GM18498 (cell line): Measurements from ENCODE around the gene SYN1.

ENCODE experiments used
- ATAC-seq: cut with Tn5 transposase; IDR thresholded peaks from one replicate; pipeline ENCODE4 v1.9.1; 2021; ENCODE audit warnings: mild to moderate bottlenecking, moderate library complexity; ENCODE audit not compliant: unreplicated experiment

The SYN1 gene

GRCh38 chrX:47634871-47635575 is 15.4 kb upstream of the SYN1 start:
- ATAC-seq, result no peak

- ATAC-seq, result no peak
These were observed 14.3 kb upstream of the SYN1 start for GRCh38 chrX:47633689-47634590.

GRCh38 chrX:47632666-47633065 is 13.0 kb upstream of the SYN1 start:
- no peak for ATAC-seq

GRCh38 chrX:47631676-47632075 is 12.0 kb upstream of the SYN1 start:
- no peak for ATAC-seq

- no peak for ATAC-seq
These were observed 10.0 kb upstream of the SYN1 start, which contains the start of gene CFP for GRCh38 chrX:47629419-47630200. TSS of gene CFP (minus strand) at chrX:47629930. CDS start at chrX:47629844, 86 bp downstream.

GRCh38 chrX:47628982-47629381 is 9.3 kb upstream of the SYN1 start:
- no peak for ATAC-seq

GRCh38 chrX:47625365-47625764 is 5.7 kb upstream of the SYN1 start:
- ATAC-seq, result no peak

GRCh38 chrX:47623540-47624027 is 3.9 kb upstream of the SYN1 start:
- no peak for ATAC-seq

GRCh38 chrX:47621851-47622250 is 2.2 kb upstream of the SYN1 start:
- ATAC-seq, result no peak

- ATAC-seq, result no peak
These were observed 637 bp upstream of the SYN1 start for GRCh38 chrX:47620303-47620685.

- ATAC-seq, result no peak
These were observed 653 bp downstream of the SYN1 start for GRCh38 chrX:47618923-47619485.

GRCh38 chrX:47614618-47615017 is 5.0 kb downstream of the SYN1 start:
- ATAC-seq, result no peak

GRCh38 chrX:47613082-47613481 is 6.6 kb downstream of the SYN1 start:
- no peak for ATAC-seq

- ATAC-seq, result no peak
These were observed 7.2 kb downstream of the SYN1 start for GRCh38 chrX:47612418-47612817.

GRCh38 chrX:47611926-47612325 is 7.7 kb downstream of the SYN1 start:
- ATAC-seq, result no peak

- no peak for ATAC-seq
These were observed 8.2 kb downstream of the SYN1 start for GRCh38 chrX:47611489-47611888.

- no peak for ATAC-seq
These were observed 9.1 kb downstream of the SYN1 start for GRCh38 chrX:47610511-47610910.

- no peak for ATAC-seq
These were observed 11.4 kb downstream of the SYN1 start for GRCh38 chrX:47608130-47608810.

- ATAC-seq, result no peak
These were observed 12.6 kb downstream of the SYN1 start for GRCh38 chrX:47607091-47607490.

GRCh38 chrX:47605024-47605423 is 14.6 kb downstream of the SYN1 start:
- ATAC-seq, result no peak
